HL-60 (cell line): Measurements from ENCODE around the gene OR5B21.

Experiments
- DNase-seq, 2 experiments: peaks; one replicate each; pipeline ENCODE4 v3.0.0-alpha.2; 2010 to 2020; ENCODE audit warnings: low read depth in 1 of 2, low spot score in 1 of 2
- H3K27ac ChIP-seq: fragments of 250-450 bp; sonication (Bioruptor Pico); replicated peaks from 2 replicates; pipeline ENCODE4 v1.5.1; 2020; ENCODE audit warnings: mild to moderate bottlenecking, moderate library complexity
- H3K27me3 ChIP-seq: fragments of 250-450 bp; sonication (Bioruptor Pico); 2 replicates; pipeline ENCODE4 v1.5.1; 2021; ENCODE audit warnings: mild to moderate bottlenecking, moderate library complexity; ENCODE audit not compliant: insufficient read depth, poor library complexity, severe bottlenecking
- H3K4me3 ChIP-seq: replicated peaks from 2 replicates; pipeline ENCODE4 v1.5.1; 2011; ENCODE audit warnings: mild to moderate bottlenecking, control low read depth, low read length; ENCODE audit not compliant: insufficient read depth
- GABPA ChIP-seq: IDR thresholded peaks from 2 replicates; pipeline ENCODE4 v1.6.1; 2012; ENCODE audit warnings: low read depth
- POLR2AphosphoS5 ChIP-seq: IDR thresholded peaks from 2 replicates; pipeline ENCODE4 v1.6.1; 2012; ENCODE audit warnings: low read depth
- SPI1 ChIP-seq: IDR thresholded peaks from 2 replicates; pipeline ENCODE4 v1.6.1; 2012; ENCODE audit warnings: low read depth, mild to moderate bottlenecking, borderline replicate concordance
- TF ChIP-seq, protein P1 (sequence below): IDR thresholded peaks from 2 replicates; pipeline ENCODE4 v1.6.1; 2012; ENCODE audit warnings: low read depth; ENCODE audit not compliant: insufficient replicate concordance
- TF ChIP-seq, protein P2 (sequence below): IDR thresholded peaks from one replicate; pipeline ENCODE4 v1.5.1; 2011; ENCODE audit warnings: low read length, control low read depth, inconsistent platforms; ENCODE audit not compliant: insufficient read depth

OR5B21 gene

DNA sequence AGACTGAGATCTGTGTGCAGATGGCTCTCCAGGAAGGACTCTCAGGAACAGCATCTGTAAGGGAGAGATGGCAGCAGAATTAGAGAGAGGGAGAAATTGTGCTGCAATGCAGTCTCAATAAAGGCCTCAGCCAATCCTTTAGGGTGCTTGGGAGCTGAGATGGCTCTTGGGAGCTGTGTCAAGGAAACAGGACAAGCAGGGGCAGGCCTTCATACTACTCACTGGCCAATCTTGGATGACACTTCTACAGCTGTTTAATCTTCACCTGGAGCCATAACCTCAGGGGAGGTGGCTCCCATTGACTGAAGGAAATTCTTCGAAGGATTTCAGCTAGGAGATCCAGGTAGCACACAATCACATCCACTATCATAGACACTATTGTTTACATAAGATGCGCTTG, 10.0 kb downstream of the OR5B21 start:
- no peak for DNase-seq
- TF ChIP-seq SPI1 (no peak), POLR2AphosphoS5 (no peak), GABPA (no peak)
- TF ChIP-seq, protein P1, sequence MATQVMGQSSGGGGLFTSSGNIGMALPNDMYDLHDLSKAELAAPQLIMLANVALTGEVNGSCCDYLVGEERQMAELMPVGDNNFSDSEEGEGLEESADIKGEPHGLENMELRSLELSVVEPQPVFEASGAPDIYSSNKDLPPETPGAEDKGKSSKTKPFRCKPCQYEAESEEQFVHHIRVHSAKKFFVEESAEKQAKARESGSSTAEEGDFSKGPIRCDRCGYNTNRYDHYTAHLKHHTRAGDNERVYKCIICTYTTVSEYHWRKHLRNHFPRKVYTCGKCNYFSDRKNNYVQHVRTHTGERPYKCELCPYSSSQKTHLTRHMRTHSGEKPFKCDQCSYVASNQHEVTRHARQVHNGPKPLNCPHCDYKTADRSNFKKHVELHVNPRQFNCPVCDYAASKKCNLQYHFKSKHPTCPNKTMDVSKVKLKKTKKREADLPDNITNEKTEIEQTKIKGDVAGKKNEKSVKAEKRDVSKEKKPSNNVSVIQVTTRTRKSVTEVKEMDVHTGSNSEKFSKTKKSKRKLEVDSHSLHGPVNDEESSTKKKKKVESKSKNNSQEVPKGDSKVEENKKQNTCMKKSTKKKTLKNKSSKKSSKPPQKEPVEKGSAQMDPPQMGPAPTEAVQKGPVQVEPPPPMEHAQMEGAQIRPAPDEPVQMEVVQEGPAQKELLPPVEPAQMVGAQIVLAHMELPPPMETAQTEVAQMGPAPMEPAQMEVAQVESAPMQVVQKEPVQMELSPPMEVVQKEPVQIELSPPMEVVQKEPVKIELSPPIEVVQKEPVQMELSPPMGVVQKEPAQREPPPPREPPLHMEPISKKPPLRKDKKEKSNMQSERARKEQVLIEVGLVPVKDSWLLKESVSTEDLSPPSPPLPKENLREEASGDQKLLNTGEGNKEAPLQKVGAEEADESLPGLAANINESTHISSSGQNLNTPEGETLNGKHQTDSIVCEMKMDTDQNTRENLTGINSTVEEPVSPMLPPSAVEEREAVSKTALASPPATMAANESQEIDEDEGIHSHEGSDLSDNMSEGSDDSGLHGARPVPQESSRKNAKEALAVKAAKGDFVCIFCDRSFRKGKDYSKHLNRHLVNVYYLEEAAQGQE: no peak
- TF ChIP-seq, protein P2, sequence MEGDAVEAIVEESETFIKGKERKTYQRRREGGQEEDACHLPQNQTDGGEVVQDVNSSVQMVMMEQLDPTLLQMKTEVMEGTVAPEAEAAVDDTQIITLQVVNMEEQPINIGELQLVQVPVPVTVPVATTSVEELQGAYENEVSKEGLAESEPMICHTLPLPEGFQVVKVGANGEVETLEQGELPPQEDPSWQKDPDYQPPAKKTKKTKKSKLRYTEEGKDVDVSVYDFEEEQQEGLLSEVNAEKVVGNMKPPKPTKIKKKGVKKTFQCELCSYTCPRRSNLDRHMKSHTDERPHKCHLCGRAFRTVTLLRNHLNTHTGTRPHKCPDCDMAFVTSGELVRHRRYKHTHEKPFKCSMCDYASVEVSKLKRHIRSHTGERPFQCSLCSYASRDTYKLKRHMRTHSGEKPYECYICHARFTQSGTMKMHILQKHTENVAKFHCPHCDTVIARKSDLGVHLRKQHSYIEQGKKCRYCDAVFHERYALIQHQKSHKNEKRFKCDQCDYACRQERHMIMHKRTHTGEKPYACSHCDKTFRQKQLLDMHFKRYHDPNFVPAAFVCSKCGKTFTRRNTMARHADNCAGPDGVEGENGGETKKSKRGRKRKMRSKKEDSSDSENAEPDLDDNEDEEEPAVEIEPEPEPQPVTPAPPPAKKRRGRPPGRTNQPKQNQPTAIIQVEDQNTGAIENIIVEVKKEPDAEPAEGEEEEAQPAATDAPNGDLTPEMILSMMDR: no peak
- H3K4me3 ChIP-seq: no peak overlapping the region
- H3K27ac ChIP-seq: 0 out of 2 replicates have a peak overlapping the region, but pooled peaks have one; percentile 0
- H3K27me3 ChIP-seq: no peaks in the 10 kb centered on the region

DNA sequence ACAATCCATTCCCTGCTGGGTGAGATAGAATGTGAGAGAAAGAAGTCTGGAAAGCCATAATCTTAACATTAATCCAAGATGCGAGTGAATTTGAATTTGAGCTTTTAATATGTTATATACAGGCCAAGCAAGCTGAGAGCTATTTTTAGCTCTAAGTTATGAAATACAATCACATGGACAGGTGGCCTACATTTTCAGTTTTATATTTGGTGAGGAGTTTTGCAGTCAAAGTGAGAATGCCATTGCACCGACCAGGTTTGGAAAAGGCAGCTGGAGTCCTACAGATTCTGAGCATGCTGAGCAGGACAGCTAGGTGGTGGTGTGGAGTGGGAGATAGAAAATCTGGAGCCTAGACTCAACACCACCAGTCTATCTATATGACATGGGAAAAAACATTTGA, 12.0 kb downstream of the OR5B21 start:
- H3K27me3 ChIP-seq: no peaks in the 10 kb centered on the region
- H3K27ac ChIP-seq: no peak overlapping the region
- DNase-seq: no peak
- no peak overlapping the region for H3K4me3 ChIP-seq
- TF ChIP-seq, protein P1: no peak
- TF ChIP-seq, protein P2: no peak
- TF ChIP-seq POLR2AphosphoS5: no peak
- TF ChIP-seq SPI1: no peak
- no peak for TF ChIP-seq GABPA

DNA sequence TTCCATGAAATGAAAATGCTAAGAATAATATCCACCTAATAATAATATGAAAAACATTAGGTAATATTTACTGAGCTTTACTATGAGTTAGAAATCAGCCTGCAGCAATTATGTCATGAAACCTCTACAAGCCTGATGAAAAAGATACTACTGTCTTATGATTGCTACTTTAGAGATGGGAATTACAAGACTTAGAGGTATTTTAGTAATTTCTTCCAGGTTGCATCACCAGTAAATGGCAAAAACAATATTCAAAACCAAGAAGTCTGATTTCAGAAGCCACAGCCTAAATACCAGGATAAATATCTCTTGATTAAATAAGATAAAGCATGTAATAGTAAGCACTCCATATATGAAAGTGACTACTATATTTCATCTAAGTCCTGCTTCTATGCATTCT, 13.8 kb downstream of the OR5B21 start:
- no peaks in the 10 kb centered on the region for H3K27me3 ChIP-seq
- H3K27ac ChIP-seq: no peak overlapping the region
- TF ChIP-seq, protein P1: no peak
- no peak for TF ChIP-seq GABPA
- TF ChIP-seq POLR2AphosphoS5: no peak
- DNase-seq: no peak
- no peak overlapping the region for H3K4me3 ChIP-seq

DNA sequence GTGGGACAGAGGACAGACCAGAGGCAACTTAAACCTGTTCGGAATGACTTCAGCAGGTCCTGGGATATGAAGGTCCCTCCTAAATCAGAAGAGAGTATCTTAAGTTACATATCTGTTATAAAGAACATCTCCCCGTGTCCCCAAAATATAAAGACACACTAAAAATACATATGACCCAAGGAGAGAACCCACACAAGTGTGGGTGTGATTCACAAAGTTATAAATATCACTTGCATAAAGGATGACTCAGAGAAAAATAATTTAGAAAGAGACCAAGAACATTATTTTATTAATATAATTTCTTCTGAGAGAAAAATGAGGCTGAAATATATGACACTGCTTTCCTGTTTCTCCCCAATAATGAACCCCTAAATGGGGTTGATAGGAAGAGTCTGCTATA, 14.2 kb downstream of the OR5B21 start:
- no peak for DNase-seq
- Histone ChIP-seq H3K27me3 (no peaks in the 10 kb centered on the region), H3K27ac (no peak overlapping the region), H3K4me3 (no peak overlapping the region)
- TF ChIP-seq POLR2AphosphoS5: no peak
- TF ChIP-seq GABPA: no peak
- TF ChIP-seq, protein P1: no peak
- TF ChIP-seq, protein P2: no peak
- no peak for TF ChIP-seq SPI1
